Camera-type eye (tissue), 1 donor: ENCODE measurements around the gene RNF111. TPM values are rescaled to one million over a fixed set of nuclear protein-coding genes. Genes with fewer than 3 reads are reported as not detected.

Source experiments
- total RNA-seq: library from RNA; depleted of rRNA; stranded (reverse); fragments of >200 nt; gene quantifications from one replicate; pipeline ENCODE4 v1.2.3, GENCODE V29; 2014

The RNF111 gene
- total RNA-seq: 51.4 TPM

DNA sequence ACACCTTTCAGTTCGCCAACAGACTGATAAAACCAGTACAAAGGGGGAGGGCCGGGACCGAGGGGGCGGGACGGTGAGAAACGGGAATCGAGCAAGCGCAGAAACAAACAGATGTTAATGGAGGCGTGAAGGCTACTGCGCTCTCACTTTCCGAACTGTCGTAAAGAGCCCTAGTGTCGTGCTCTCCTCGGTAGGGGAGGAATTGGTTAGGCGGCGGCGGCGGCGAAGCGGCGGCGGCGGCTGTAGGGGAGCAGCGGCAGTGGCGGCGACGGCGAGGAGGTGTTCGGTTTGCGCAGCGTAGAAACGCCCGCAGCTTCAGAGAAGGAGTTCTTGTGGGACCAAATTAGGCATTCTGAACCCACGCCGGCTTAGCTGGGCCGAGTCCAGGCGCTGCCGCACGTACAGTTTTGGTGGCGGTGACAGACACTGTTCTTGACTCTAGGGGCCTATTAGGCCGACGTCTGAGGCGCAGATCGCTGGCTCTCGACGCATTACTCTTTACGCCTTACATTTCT is at the start of gene RNF111:
RNF111 (plus strand) TSS at position 173 of the 515 bp plus-strand sequence. CDS start 43,160 bp downstream, outside the sequence.

DNA sequence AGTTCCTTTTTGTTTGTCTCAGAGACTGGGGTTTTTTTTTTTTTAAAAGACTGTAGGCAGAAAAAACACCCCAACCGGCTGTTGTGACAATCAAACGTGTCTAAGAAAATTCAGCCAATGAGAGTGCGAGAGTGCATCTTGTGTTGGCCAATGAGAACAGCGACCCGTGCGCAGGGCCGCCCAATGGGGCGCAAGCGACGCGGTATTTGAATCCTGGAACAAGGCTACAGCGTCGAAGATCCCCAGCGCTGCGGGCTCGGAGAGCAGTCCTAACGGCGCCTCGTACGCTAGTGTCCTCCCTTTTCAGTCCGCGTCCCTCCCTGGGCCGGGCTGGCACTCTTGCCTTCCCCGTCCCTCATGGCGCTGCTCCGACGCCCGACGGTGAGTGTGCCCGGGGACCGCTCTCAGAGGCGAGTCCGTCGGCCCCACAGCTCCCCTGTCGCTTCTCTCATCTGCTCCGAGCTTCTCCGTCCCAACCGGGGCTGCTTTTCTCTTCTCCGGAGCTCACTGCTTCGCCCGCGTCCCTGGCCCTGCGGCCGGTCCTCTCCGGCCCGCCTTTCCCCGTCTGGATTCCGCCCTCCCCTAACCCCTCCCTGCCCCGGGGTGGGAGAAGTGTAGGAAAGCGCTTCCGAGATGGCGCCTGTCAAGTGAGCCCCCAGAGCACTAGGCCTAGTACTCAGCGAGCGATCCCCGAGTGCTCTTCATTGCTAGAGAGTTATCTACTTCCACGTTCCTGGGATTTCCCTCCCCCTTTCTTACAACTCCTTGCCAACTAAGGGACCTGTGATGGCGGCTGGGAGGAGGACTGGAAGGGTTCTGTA is 117.7 kb downstream of the RNF111 start, which contains the start of gene CCNB2:
CCNB2 (plus strand) TSS at position 235 of the 821 bp plus-strand sequence; CDS start at position 358, 123 bp downstream.

Other genes with a start within 250 kb of the RNF111 start
- 218 TPM for gene ADAM10, start 238.0 kb upstream of the RNF111 start, total RNA-seq
- 70.8 TPM for gene MINDY2, start 216.4 kb upstream of the RNF111 start, total RNA-seq
- gene SLTM, start 54.0 kb upstream of the RNF111 start, total RNA-seq: 170 TPM
- gene CCNB2, start 117.5 kb downstream of the RNF111 start, total RNA-seq: 21.2 TPM
- not detected for gene LDHAL6B, start 219.2 kb downstream of the RNF111 start, total RNA-seq